CD4-positive, alpha-beta T cell (primary cell): Measurements from ENCODE around the gene LEKR1. TPM values are rescaled to one million over a fixed set of nuclear protein-coding genes. Genes with fewer than 3 reads are reported as not detected.
A peak's percentile ranks its signal among the peaks of the same experiment; 100 is the strongest.

Experiments used
- ATAC-seq: fragments of 200-7000 bp; cut with Tn5 transposase; one replicate; pipeline ENCODE4 v1.10.0; 2022; ENCODE audit warnings: mild to moderate bottlenecking; ENCODE audit not compliant: poor library complexity
- CTCF ChIA-PET: fragments of 350-600 bp; sonication (Branson Sonifier 250); formaldehyde crosslinking; loops from one replicate; lab custom pipeline; 2021; ENCODE audit warnings: antibody characterized with exemption, inconsistent platforms; lab: Charles Lee
- POLR2A ChIA-PET: fragments of 350-600 bp; sonication (Branson Sonifier 250); formaldehyde crosslinking; loops from one replicate; lab custom pipeline; 2021; ENCODE audit warnings: antibody characterized with exemption, inconsistent platforms; lab: Charles Lee
- DNase-seq, 14 experiments: peaks; one replicate each; pipeline ENCODE4 v3.0.0-alpha.2; 2013 to 2020; ENCODE audit warnings: mixed read lengths in 2 of 14
- H3K27ac ChIP-seq, 2 donors: one replicate each; pipeline versions ENCODE4 v1.5.1 to v1.7.0; 2013; ENCODE audit warnings: low read length in 2 of 2, low read depth in 1 of 2, mild to moderate bottlenecking in 1 of 2
- H3K27me3 ChIP-seq, 2 experiments: 1 replicate in 1 of 2; 2 replicates in 1 of 2; pipeline versions ENCODE4 v1.6.1 to v1.7.0; 2013; ENCODE audit warnings: low read length in 2 of 2, control low read depth in 1 of 2, mild to moderate bottlenecking in 1 of 2, moderate library complexity in 1 of 2; ENCODE audit not compliant: insufficient read depth in 2 of 2, control insufficient read depth in 1 of 2
- H3K36me3 ChIP-seq: one replicate; pipeline ENCODE4 v1.6.1; 2013; ENCODE audit warnings: low read length, control low read depth; ENCODE audit not compliant: insufficient read depth
- H3K4me1 ChIP-seq: one replicate; pipeline ENCODE4 v1.6.1; 2013; ENCODE audit warnings: low read length, control low read depth; ENCODE audit not compliant: insufficient read depth
- H3K4me3 ChIP-seq: one replicate; pipeline ENCODE4 v1.5.1; 2013; ENCODE audit warnings: mild to moderate bottlenecking, low read length, moderate library complexity
- H3K9me3 ChIP-seq, 2 experiments: 1 replicate in 1 of 2; 2 replicates in 1 of 2; pipeline versions ENCODE4 v1.6.1 to v1.7.0; 2013; ENCODE audit warnings: low read length in 2 of 2, mild to moderate bottlenecking in 2 of 2, control low read depth in 1 of 2, moderate library complexity in 1 of 2; ENCODE audit not compliant: control insufficient read depth in 1 of 2, insufficient read depth in 1 of 2
- H3K27ac Mint-ChIP-seq: one replicate; pipeline ENCODE4 v1.8.0; 2020; ENCODE audit warnings: mixed read lengths
- H3K27me3 Mint-ChIP-seq: one replicate; pipeline ENCODE4 v1.8.0; 2021; ENCODE audit warnings: mixed read lengths
- H3K36me3 Mint-ChIP-seq: one replicate; pipeline ENCODE4 v1.8.0; 2021; ENCODE audit warnings: low read depth, mixed read lengths
- H3K4me1 Mint-ChIP-seq: one replicate; pipeline ENCODE4 v1.8.0; 2021; ENCODE audit warnings: low read depth, mixed read lengths
- H3K4me3 Mint-ChIP-seq: one replicate; pipeline ENCODE4 v1.8.0; 2020; ENCODE audit warnings: mild to moderate bottlenecking, mixed read lengths
- H3K9me3 Mint-ChIP-seq: one replicate; pipeline ENCODE4 v1.8.0; 2020; ENCODE audit warnings: mixed read lengths
- intact Hi-C, 2 experiments: fragments of 100-400 bp; cut with DNase I in 1 of 2; cut with micrococcal nuclease in 1 of 2; formaldehyde crosslinking; loops; one replicate each; pipeline versions ENCODE4 v1.15.1 to v1.9.0; 2023 to 2025; cut with DNase I, micrococcal nuclease
- total RNA-seq, 174 experiments: library from RNA in 2 of 174; stranded (reverse) in 2 of 174; gene quantifications; one replicate each; pipeline ENCODE4 v1.2.3 and lab custom pipeline; 2021 to 2026
- TF ChIP-seq, protein P1 (sequence below): fragments of 200-600 bp; IDR thresholded peaks from one replicate; pipeline ENCODE4 v1.8.0; 2022; ENCODE audit warnings: antibody characterized with exemption, mild to moderate bottlenecking

LEKR1 gene
- total RNA-seq, 2 experiments from 2014 or later, result 0.77 to 1.0 TPM

DNA sequence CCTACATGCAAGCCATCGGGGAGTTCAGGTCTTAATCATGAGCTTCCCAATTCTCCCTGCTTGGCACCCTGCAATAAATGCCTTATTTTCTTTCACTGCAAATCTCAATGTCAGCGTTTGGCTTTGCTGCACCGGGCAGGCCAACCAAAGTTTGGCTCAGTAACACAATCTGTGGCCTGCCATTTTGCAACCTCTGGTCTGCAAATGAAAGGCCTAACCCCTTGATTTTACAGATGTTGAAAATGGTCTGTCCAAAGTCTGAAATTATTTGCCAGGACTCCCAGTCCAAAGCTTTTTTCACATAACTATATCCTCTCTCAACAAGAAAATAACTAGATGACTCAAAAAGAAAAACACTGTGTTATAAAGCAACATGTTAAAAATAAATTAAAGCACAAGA is 34.0 kb upstream of the LEKR1 start:
- Histone ChIP-seq H3K4me3 (no peak overlapping the region), H3K9me3 (no peaks in the 10 kb centered on the region), H3K27me3 (no peaks in the 10 kb centered on the region), H3K27ac (no peak overlapping the region), H3K36me3 (no peaks in the 10 kb centered on the region), H3K4me1 (peaks cover 6% of the 10 kb centered on the region)
- H3K4me1 Mint-ChIP-seq, result peaks cover 20% of the 10 kb centered on the region
- CTCF ChIA-PET, result no interaction called here
- ATAC-seq (no peak), DNase-seq (no peak)
- POLR2A ChIA-PET, result no interaction called here
- H3K36me3 Mint-ChIP-seq, result no peaks in the 10 kb centered on the region
- H3K4me3 Mint-ChIP-seq, result no peak overlapping the region
- H3K27me3 Mint-ChIP-seq, result no peaks in the 10 kb centered on the region
- intact Hi-C loops, result no loop called here
- H3K27ac Mint-ChIP-seq, result no peak overlapping the region
- no peaks in the 10 kb centered on the region for H3K9me3 Mint-ChIP-seq
- TF ChIP-seq, protein P1, sequence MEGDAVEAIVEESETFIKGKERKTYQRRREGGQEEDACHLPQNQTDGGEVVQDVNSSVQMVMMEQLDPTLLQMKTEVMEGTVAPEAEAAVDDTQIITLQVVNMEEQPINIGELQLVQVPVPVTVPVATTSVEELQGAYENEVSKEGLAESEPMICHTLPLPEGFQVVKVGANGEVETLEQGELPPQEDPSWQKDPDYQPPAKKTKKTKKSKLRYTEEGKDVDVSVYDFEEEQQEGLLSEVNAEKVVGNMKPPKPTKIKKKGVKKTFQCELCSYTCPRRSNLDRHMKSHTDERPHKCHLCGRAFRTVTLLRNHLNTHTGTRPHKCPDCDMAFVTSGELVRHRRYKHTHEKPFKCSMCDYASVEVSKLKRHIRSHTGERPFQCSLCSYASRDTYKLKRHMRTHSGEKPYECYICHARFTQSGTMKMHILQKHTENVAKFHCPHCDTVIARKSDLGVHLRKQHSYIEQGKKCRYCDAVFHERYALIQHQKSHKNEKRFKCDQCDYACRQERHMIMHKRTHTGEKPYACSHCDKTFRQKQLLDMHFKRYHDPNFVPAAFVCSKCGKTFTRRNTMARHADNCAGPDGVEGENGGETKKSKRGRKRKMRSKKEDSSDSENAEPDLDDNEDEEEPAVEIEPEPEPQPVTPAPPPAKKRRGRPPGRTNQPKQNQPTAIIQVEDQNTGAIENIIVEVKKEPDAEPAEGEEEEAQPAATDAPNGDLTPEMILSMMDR, result no peak

DNA sequence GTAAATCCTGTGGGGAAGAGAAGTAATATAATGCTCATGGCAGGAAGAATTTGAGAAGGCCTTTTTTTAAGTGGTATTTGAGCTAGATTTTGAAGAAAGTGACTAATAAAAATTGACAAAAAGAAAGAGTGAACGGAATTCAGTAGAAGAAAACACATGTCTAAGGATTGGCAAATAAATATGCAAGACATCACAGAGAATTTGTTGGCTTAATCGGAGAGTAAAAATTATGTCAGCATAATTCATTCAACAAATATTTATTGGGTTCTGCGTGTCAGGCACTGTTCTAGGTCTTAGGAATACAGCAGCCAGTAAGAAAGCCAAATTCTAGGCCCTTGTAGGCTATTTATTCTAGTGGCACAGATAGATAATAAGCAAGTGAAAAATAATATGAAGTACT is 33.6 kb upstream of the LEKR1 start:
- no peaks in the 10 kb centered on the region for H3K27me3 ChIP-seq
- intact Hi-C loops, result no loop called here
- no peaks in the 10 kb centered on the region for H3K9me3 ChIP-seq
- Mint-ChIP-seq H3K4me3 (no peak overlapping the region), H3K27ac (no peak overlapping the region), H3K36me3 (no peaks in the 10 kb centered on the region), H3K9me3 (no peaks in the 10 kb centered on the region), H3K4me1 (peaks cover 20% of the 10 kb centered on the region), H3K27me3 (no peaks in the 10 kb centered on the region)
- H3K4me3 ChIP-seq, result no peak overlapping the region
- TF ChIP-seq, protein P1, result no peak
- ChIA-PET CTCF (interaction anchor here (1.3 kb wide), 1 partner anchor 119 kb away, joined by 3 read pairs; the partner anchor contains the start of gene TIPARP), POLR2A (interaction anchor here (1.3 kb wide), 1 partner anchor 25 kb away, joined by 4 read pairs; no protein-coding TSS in a partner anchor)
- no peak overlapping the region for H3K27ac ChIP-seq
- ATAC-seq (no peak), DNase-seq (no peak)
- no peaks in the 10 kb centered on the region for H3K36me3 ChIP-seq
- H3K4me1 ChIP-seq, result peaks cover 6% of the 10 kb centered on the region

DNA sequence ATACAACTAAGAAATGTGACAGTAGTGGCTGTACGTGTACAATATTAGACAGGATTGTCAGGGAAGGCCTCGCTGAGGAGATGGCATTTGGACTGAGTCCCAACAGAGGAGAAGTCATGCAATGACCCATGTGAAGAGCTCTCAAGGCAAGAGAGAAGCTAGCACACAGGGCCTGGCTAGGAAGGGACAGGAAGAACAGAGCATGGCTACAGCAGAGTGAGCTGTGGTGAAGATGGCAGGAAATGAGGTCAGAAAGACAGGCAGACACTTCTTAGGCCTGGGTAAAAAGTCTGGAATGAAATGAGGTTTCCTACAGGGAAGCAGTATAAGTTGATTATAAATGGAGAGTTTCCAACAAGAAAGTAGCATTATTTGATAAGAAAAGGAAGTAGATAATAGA is 33.2 kb upstream of the LEKR1 start:
- TF ChIP-seq, protein P1, result no peak
- H3K36me3 ChIP-seq, result no peaks in the 10 kb centered on the region
- peak; percentile 44 for ATAC-seq
- no peaks in the 10 kb centered on the region for H3K27me3 Mint-ChIP-seq
- H3K4me1 Mint-ChIP-seq, result peaks cover 20% of the 10 kb centered on the region
- no peaks in the 10 kb centered on the region for H3K36me3 Mint-ChIP-seq
- no peak overlapping the region for H3K27ac Mint-ChIP-seq
- peaks cover 6% of the 10 kb centered on the region for H3K4me1 ChIP-seq
- no peaks in the 10 kb centered on the region for H3K9me3 Mint-ChIP-seq
- CTCF ChIA-PET, result interaction anchor here (1.3 kb wide), 1 partner anchor 119 kb away, joined by 3 read pairs; the partner anchor contains the start of gene TIPARP
- H3K27me3 ChIP-seq, result no peaks in the 10 kb centered on the region
- intact Hi-C loops, result no loop called here
- DNase-seq, result peak in 4 of 14 experiments; percentile 35 to 46 (median 41)
- H3K4me3 ChIP-seq, result no peak overlapping the region
- POLR2A ChIA-PET, result interaction anchor here (1.3 kb wide), 1 partner anchor 24 kb away, joined by 4 read pairs; no protein-coding TSS in a partner anchor
- no peaks in the 10 kb centered on the region for H3K9me3 ChIP-seq
- H3K4me3 Mint-ChIP-seq, result no peak overlapping the region
- H3K27ac ChIP-seq, result no peak overlapping the region
